Duodenal mucosa (tissue), 2 donors: ENCODE data around the gene NSG2.
"Not testable (repeated sequence)": the region's sequence is repeated elsewhere in the genome, so short reads cannot be mapped to it uniquely, and the experiment has no call there.

ENCODE experiments used
- H3K27ac ChIP-seq: one replicate; pipeline ENCODE4 v1.7.0; 2013; ENCODE audit warnings: low read depth, low read length
- H3K27me3 ChIP-seq, 2 donors: one replicate each; pipeline ENCODE4 v1.7.0; 2013; ENCODE audit warnings: low read length in 2 of 2, control low read depth in 1 of 2; ENCODE audit not compliant: insufficient read depth in 2 of 2, control insufficient read depth in 1 of 2
- H3K36me3 ChIP-seq, 2 donors: one replicate each; pipeline ENCODE4 v1.7.0; 2013; ENCODE audit warnings: low read length in 2 of 2, control low read depth in 1 of 2; ENCODE audit not compliant: insufficient read depth in 2 of 2, control insufficient read depth in 1 of 2
- H3K4me1 ChIP-seq, 2 donors: one replicate each; pipeline ENCODE4 v1.7.0; 2013; ENCODE audit warnings: low read length in 2 of 2, control low read depth in 1 of 2; ENCODE audit not compliant: insufficient read depth in 2 of 2, control insufficient read depth in 1 of 2
- H3K4me3 ChIP-seq, 2 donors: one replicate each; pipeline ENCODE4 v1.7.0; 2013; ENCODE audit warnings: low read length in 2 of 2, low read depth in 1 of 2
- H3K9ac ChIP-seq, 2 donors: one replicate each; pipeline ENCODE4 v1.7.0; 2013; ENCODE audit warnings: low read length in 2 of 2, low read depth in 1 of 2
- H3K9me3 ChIP-seq, 2 donors: one replicate each; pipeline ENCODE4 v1.7.0; 2013; ENCODE audit warnings: low read length in 2 of 2, control low read depth in 1 of 2; ENCODE audit not compliant: control insufficient read depth in 1 of 2

The NSG2 gene

DNA sequence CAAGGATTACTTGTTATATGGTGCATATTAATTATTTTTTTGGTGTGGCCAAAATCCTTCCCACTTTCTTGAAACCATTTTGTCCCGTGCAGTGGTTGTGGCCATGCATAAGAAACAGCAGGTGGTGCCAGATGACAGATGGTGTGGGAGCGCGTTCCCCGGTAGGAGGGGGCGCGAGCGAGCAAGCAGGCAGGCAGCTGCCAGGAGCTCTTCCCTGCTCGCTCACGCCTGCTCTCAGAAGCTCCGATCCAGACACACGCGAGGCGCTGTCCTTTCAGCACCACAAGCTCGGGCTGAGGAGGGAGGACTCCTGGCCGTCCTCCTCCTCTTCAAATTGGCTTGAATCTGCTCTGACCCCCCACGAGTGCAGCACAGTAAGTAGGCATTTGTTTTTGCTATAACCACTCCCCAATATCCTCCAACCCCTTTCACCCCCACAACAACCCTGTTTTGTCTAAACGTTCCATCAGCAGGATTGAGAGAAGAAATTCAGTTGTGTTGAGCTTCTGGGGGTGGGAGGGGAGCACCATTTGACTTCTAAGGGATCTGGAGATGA is at the start of gene NSG2:
TSS of gene NSG2 (plus strand) at position 237 of the 556 bp plus-strand sequence. CDS start 1,050 bp downstream, outside the sequence.
- Histone ChIP-seq H3K4me3 (no peak within 1 kb of the TSS), H3K9me3 (no peaks in the 10 kb centered on the region), H3K27me3 (no peaks in the 10 kb centered on the region), H3K9ac (no peak within 1 kb of the TSS), H3K4me1 (no peaks in the 10 kb centered on the region), H3K27ac (no peak within 1 kb of the TSS), H3K36me3 (no peaks in the 10 kb centered on the region)

DNA sequence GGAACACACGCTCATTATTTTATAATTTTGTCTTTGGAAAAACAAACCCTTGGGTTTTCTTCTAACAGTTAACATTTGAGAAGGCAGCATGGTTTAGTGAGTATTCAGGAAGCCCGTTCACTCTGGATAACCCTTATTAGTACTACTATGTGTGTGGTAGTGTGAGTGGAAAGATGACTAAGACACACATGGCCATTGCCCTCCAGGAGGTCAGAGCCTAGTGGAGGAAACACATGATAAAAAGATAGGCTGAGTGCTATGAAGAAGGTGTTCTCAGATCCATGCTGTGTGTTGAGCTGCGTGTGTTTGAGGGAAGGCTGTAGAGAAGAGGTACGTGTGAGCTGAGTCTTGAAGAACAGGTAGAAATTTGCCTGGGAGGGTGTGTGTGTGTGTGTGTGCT is 48.2 kb upstream of the NSG2 start:
- no peak overlapping the region for H3K27ac ChIP-seq
- H3K4me1 ChIP-seq, result no peaks in the 10 kb centered on the region
- H3K27me3 ChIP-seq, result peaks cover 2 to 17% of the 10 kb centered on the region in 2 donors
- no peak overlapping the region for H3K9ac ChIP-seq
- no peaks in the 10 kb centered on the region for H3K36me3 ChIP-seq
- H3K4me3 ChIP-seq, result no peak overlapping the region
- no peaks in the 10 kb centered on the region for H3K9me3 ChIP-seq

DNA sequence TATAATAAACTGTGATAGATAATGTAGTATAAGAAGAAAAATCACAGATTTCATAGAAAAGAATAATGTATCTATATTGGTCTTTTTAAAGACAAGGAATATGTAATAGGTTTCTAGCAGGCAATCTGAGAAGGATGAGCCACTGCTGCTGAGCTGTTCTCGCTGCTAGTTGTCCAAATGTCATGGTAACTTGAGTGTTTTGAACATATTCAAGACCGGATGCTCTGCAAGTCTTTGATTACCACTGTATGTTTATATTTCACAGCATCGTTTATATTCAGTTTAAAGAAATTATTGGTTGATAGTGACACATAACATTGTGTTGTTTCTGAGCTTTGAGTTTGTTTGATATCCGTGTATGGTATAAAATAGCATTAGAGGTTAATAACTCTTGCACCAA is 47.0 kb upstream of the NSG2 start:
- Histone ChIP-seq H3K4me3 (no peak overlapping the region), H3K36me3 (no peaks in the 10 kb centered on the region), H3K9me3 (no peaks in the 10 kb centered on the region), H3K4me1 (no peaks in the 10 kb centered on the region), H3K9ac (no peak overlapping the region), H3K27ac (no peak overlapping the region), H3K27me3 (peaks cover 2 to 21% of the 10 kb centered on the region in 2 donors)

DNA sequence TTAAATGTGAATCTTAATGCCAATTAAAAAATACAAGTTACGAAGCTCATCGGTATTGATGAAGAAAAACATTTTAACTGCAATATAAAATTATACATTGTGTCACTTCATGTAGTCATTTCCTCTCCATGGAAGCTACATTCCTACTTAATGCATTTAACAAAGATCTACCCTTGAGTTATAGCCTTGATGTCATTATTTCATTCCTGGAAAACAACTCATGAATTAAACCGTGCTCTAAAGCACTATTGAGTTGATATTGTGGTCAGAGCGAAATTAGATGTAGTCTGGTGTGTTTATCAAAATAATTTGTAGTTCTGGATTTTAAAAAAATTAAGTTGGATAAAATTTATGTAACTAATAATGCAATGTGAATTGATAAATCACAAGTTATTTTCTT is 45.4 kb upstream of the NSG2 start:
- Histone ChIP-seq H3K27ac (no peak overlapping the region), H3K9ac (no peak overlapping the region), H3K4me1 (no peaks in the 10 kb centered on the region), H3K9me3 (no peaks in the 10 kb centered on the region), H3K36me3 (no peaks in the 10 kb centered on the region), H3K4me3 (no peak overlapping the region), H3K27me3 (peaks cover 2 to 25% of the 10 kb centered on the region in 2 donors)

DNA sequence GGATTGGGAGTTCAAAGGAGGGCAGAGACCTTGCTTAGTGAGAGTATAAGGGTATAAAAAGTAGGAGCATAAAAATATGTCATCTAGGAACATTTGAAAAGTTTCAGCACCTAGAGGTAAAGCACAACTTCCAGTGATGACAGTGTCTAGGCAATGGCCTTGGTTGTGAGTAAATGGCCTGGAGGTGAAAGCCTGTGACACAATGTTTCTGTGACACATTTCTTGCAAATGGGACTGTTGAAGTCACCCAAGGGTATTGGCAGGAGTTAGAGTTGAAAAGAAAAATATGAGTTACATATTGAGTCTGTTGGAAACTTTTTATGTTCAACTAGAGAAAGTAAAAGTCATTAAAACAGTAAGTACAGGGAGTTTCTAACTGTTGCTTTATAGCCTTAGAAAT is 41.7 kb upstream of the NSG2 start:
- Histone ChIP-seq H3K27me3 (peaks cover 0 to 12% of the 10 kb centered on the region in 2 donors), H3K36me3 (no peaks in the 10 kb centered on the region), H3K9me3 (no peaks in the 10 kb centered on the region), H3K4me3 (no peak overlapping the region), H3K9ac (no peak overlapping the region), H3K4me1 (no peaks in the 10 kb centered on the region), H3K27ac (no peak overlapping the region)

DNA sequence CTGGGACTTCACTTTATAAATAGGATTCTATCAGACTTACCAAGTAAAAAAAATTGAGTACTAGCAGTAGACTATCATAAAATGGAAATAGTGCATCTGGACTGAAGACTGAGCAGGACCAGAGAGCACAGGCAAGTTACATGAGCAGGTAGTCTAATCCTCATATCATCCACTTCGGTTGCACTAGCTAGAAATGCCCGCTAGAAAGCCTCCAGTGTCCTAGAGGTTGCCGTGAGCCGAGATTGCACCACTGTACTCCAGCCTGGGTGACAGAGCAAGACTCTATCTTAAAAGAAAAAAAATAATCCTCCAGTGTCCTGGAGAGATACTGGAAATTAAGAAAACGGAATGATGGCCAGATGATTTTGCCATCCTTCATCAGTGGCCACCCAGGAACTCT is 36.6 kb upstream of the NSG2 start:
- no peak overlapping the region for H3K27ac ChIP-seq
- H3K27me3 ChIP-seq, result peaks cover 0 to under 1% of the 10 kb centered on the region in 2 donors
- H3K4me3 ChIP-seq, result no peak overlapping the region
- H3K9me3 ChIP-seq, result no peaks in the 10 kb centered on the region
- no peaks in the 10 kb centered on the region for H3K36me3 ChIP-seq
- no peak overlapping the region for H3K9ac ChIP-seq
- no peaks in the 10 kb centered on the region for H3K4me1 ChIP-seq

DNA sequence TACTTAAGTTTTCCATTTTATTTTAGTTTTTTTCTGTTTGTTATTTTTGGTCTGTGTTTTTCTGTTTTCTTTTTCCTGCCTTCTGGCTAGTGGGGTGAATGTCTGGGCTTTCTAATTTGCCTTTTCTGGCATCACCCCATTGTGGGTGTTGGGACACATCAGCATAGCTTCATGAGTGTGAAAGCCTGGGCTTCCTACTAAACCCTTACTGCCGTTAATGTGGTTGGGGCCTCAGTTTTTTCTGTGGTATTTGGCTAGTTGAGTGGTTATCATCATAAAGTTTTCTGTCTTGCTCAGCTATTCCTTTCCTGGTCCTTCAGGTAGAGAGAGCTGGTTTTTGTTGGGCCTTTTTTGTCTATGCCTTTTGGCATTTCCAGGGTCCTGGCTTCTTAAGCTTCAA is 35.1 kb upstream of the NSG2 start:
- Histone ChIP-seq H3K27ac (no peak overlapping the region), H3K4me1 (no peaks in the 10 kb centered on the region), H3K9me3 (no peaks in the 10 kb centered on the region), H3K4me3 (no peak overlapping the region), H3K27me3 (no peaks in the 10 kb centered on the region), H3K9ac (no peak overlapping the region), H3K36me3 (no peaks in the 10 kb centered on the region)

DNA sequence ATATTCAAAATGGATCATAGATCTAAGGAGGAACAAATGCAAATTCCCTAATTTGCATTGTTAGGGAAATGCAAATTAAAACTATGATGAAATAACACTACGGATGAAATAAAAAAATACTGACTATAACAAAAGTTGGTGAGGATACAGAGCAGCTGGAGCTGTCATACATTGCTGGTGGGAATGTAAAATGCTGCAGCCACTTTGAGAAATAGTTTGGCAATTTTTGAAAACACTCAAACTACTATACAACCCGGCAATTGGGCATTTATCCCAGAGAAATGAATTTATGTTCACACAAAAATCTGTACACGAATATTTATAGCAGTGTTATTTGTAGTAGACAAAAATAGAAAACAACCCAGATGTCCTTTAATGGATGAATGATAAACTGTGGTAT is 34.1 kb upstream of the NSG2 start:
- Histone ChIP-seq H3K9me3 (no peaks in the 10 kb centered on the region), H3K4me3 (no peak overlapping the region), H3K36me3 (no peaks in the 10 kb centered on the region), H3K27ac (no peak overlapping the region), H3K4me1 (no peaks in the 10 kb centered on the region), H3K9ac (no peak overlapping the region), H3K27me3 (no peaks in the 10 kb centered on the region)

DNA sequence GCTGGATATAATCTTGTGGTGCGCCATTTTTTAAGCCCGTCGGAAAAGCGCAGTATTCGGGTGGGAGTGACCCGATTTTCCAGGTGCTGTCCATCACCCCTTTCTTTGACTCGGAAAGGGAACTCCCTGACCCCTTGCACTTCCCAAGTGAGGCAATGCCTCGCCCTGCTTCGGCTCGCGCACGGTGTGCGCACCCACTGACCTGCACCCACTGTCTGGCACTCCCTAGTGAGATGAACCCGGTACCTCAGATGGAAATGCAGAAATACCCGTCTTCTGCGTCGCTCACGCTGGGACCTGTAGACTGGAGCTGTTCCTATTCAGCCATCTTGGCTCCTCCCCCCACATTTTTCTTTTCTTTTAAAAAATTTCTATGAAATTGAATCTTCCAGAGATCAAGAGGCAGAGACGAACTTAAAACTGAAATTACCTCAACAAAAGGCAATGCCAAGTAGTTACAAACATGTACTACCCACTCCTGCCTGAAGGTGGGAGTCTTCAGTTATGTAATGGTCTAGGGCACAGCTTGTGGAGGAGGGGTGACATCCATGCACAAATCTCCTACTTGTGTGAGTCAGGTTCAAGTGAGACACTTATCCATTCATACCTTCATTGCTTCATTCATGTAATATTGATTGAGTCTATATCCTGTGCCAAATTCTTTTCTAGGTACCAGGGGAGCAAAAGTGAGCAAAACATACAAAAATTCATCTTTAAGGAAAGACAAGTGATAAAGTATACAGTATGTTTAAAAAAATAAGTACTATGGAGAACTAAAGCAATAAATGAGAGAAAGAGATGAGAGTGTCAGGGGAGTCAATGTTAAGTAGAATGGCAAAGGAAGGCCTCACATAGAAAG is 25.2 kb upstream of the NSG2 start:
- H3K4me3 ChIP-seq, H3K27ac ChIP-seq, H3K9ac ChIP-seq, H3K4me1 ChIP-seq, H3K9me3 ChIP-seq, H3K36me3 ChIP-seq: not testable (repeated sequence)
- peaks cover 0 to 13% of the 10 kb centered on the region in 2 donors for H3K27me3 ChIP-seq

DNA sequence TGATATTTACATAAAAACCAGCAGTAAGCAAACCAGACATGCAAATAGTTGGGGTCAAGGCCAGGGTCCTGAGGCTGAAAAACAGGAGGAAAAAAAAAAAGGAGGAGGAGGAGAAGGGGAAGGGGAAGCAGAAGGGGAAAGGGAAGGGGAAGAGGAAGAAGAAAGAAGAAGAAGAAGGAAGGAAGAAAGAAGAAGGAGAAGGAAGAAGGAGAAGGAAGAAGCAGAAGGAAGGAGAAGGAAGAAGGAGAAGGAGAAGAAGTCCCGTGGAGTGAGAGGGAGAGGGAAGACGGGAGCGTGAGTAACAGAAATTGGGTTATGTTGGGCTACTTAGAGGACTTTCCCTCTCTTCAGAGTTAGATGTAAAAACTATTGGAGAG is 24.6 kb upstream of the NSG2 start:
- Histone ChIP-seq H3K9ac (no peak overlapping the region), H3K27ac (no peak overlapping the region), H3K9me3 (no peaks in the 10 kb centered on the region), H3K36me3 (no peaks in the 10 kb centered on the region), H3K27me3 (peaks cover 0 to 13% of the 10 kb centered on the region in 2 donors), H3K4me3 (no peak overlapping the region), H3K4me1 (no peaks in the 10 kb centered on the region)
